Loucy (cell line): ENCODE data around the gene GOLGA1.
A peak's percentile ranks its signal among the peaks of the same experiment; 100 is the strongest.

Experiments used
- H2AFZ ChIP-seq: fragments of 200-600 bp; sonication (generic); 2 replicates; pipeline ENCODE4 v1.6.0; 2016; ENCODE audit warnings: antibody characterized with exemption, mild to moderate bottlenecking, low read length, moderate library complexity
- H3F3A ChIP-seq: fragments of 200-600 bp; 2 replicates; pipeline ENCODE4 v1.6.0; 2016; ENCODE audit warnings: antibody characterized with exemption, low read depth, mild to moderate bottlenecking
- H3K27me3 ChIP-seq: fragments of 200-600 bp; sonication (generic); 2 replicates; pipeline ENCODE4 v1.6.1; 2014; ENCODE audit warnings: low read length, mild to moderate bottlenecking; ENCODE audit not compliant: insufficient read depth, poor library complexity, severe bottlenecking
- H3K36me3 ChIP-seq: fragments of 200-600 bp; sonication (generic); 2 replicates; pipeline ENCODE4 v1.6.1; 2016; ENCODE audit warnings: low read length; ENCODE audit not compliant: insufficient read depth
- H3K4me1 ChIP-seq: fragments of 200-600 bp; sonication (generic); 2 replicates; pipeline ENCODE4 v1.5.1; 2014; ENCODE audit warnings: low read length, mild to moderate bottlenecking; ENCODE audit not compliant: insufficient read depth, poor library complexity, severe bottlenecking
- H3K4me2 ChIP-seq: fragments of 200-600 bp; sonication (generic); 2 replicates; pipeline ENCODE4 v1.6.0; 2014; ENCODE audit warnings: antibody characterized with exemption, low read length, low read depth, mild to moderate bottlenecking; ENCODE audit not compliant: poor library complexity, severe bottlenecking
- H3K4me3 ChIP-seq: fragments of 200-600 bp; sonication (generic); 2 replicates; pipeline ENCODE4 v1.5.1; 2014; ENCODE audit warnings: low read length, mild to moderate bottlenecking, mixed read lengths; ENCODE audit not compliant: poor library complexity, severe bottlenecking
- H3K79me2 ChIP-seq: fragments of 200-600 bp; sonication (generic); 2 replicates; pipeline ENCODE4 v1.6.1; 2014; ENCODE audit warnings: low read length; ENCODE audit not compliant: insufficient read depth
- H3K9ac ChIP-seq: fragments of 200-600 bp; sonication (generic); 2 replicates; pipeline ENCODE4 v1.6.0; 2014; ENCODE audit warnings: mild to moderate bottlenecking, low read depth, low read length, moderate library complexity; ENCODE audit not compliant: poor library complexity, severe bottlenecking
- H3K9me2 ChIP-seq: fragments of 200-600 bp; sonication (generic); replicated peaks from 2 replicates; pipeline ENCODE4 v1.6.1; 2016; ENCODE audit warnings: low read depth, low read length, mixed read lengths
- H3K9me3 ChIP-seq: fragments of 200-600 bp; sonication (generic); 2 replicates; pipeline ENCODE4 v1.6.1; 2014; ENCODE audit warnings: mild to moderate bottlenecking, antibody characterized with exemption, low read length, low read depth; ENCODE audit not compliant: insufficient read depth
- H4K20me1 ChIP-seq: fragments of 200-600 bp; sonication (generic); 2 replicates; pipeline ENCODE4 v1.6.0; 2014; ENCODE audit warnings: antibody characterized with exemption, low read length, mild to moderate bottlenecking; ENCODE audit not compliant: insufficient read depth, poor library complexity, severe bottlenecking
- CTCF ChIP-seq: fragments of 200-600 bp; sonication (generic); conservative IDR thresholded peaks from 2 replicates; pipeline ENCODE4 v1.5.1; 2014; ENCODE audit warnings: mild to moderate bottlenecking, antibody characterized with exemption, low read length
- EZH2phosphoT487 ChIP-seq: fragments of 200-600 bp; IDR thresholded peaks from 2 replicates; pipeline ENCODE4 v1.6.1; 2018; ENCODE audit warnings: antibody characterized with exemption, mild to moderate bottlenecking, moderate library complexity, borderline replicate concordance

Gene GOLGA1

GRCh38 chr9:124877021-124877782, 63.7 kb downstream of the GOLGA1 start:
- Histone ChIP-seq H3K79me2 (peaks cover 37% of the 10 kb centered on the region), H4K20me1 (peaks cover 37% of the 10 kb centered on the region), H3K9me3 (no peaks in the 10 kb centered on the region), H3K4me3 (no peak overlapping the region), H3K9ac (no peak overlapping the region), H3F3A (peaks cover 2% of the 10 kb centered on the region; the same call in 1 of the 2 replicates), H3K9me2 (no peaks in the 10 kb centered on the region), H3K4me2 (no peak overlapping the region), H2AFZ (no peak overlapping the region), H3K27me3 (no peaks in the 10 kb centered on the region), H3K4me1 (peaks cover 13% of the 10 kb centered on the region), H3K36me3 (peaks cover 83% of the 10 kb centered on the region; the same call in 1 of the 2 replicates)
- TF ChIP-seq CTCF = no peak
- no peak for TF ChIP-seq EZH2phosphoT487

GRCh38 chr9:124875501-124875900, 65.4 kb downstream of the GOLGA1 start:
- H3K27me3 ChIP-seq = no peaks in the 10 kb centered on the region
- H3K4me3 ChIP-seq = no peak overlapping the region
- no peak overlapping the region for H3K4me2 ChIP-seq
- peaks cover 54% of the 10 kb centered on the region for H4K20me1 ChIP-seq
- H2AFZ ChIP-seq = no peak overlapping the region
- TF ChIP-seq CTCF = no peak
- no peak for TF ChIP-seq EZH2phosphoT487
- no peaks in the 10 kb centered on the region for H3K9me2 ChIP-seq
- H3K4me1 ChIP-seq = peaks cover 29% of the 10 kb centered on the region
- H3K36me3 ChIP-seq = peaks cover 71% of the 10 kb centered on the region; the same call in 1 of the 2 replicates
- no peak overlapping the region for H3K9ac ChIP-seq
- peaks cover 54% of the 10 kb centered on the region for H3K79me2 ChIP-seq
- H3F3A ChIP-seq = peaks cover 2% of the 10 kb centered on the region; the same call in 1 of the 2 replicates
- no peaks in the 10 kb centered on the region for H3K9me3 ChIP-seq

- peaks cover 71% of the 10 kb centered on the region for H3K79me2 ChIP-seq
- H3K36me3 ChIP-seq = peaks cover 53% of the 10 kb centered on the region; the same call in 1 of the 2 replicates
- TF ChIP-seq CTCF (no peak), EZH2phosphoT487 (no peak)
- peak overlapping the region; percentile 31 for H3K9ac ChIP-seq
- peaks cover 29% of the 10 kb centered on the region for H3K4me1 ChIP-seq
- H3K9me2 ChIP-seq = no peaks in the 10 kb centered on the region
- no peak overlapping the region for H2AFZ ChIP-seq
- H3K9me3 ChIP-seq = no peaks in the 10 kb centered on the region
- H3K27me3 ChIP-seq = no peaks in the 10 kb centered on the region
- peaks cover under 1% of the 10 kb centered on the region; the same call in 1 of the 2 replicates for H3F3A ChIP-seq
- H3K4me3 ChIP-seq = no peak overlapping the region
- H3K4me2 ChIP-seq = peak overlapping the region; percentile 81
- H4K20me1 ChIP-seq = peaks cover 69% of the 10 kb centered on the region
Observed at GRCh38 chr9:124873664-124874063, 67.2 kb downstream of the GOLGA1 start.
